GM12891 (cell line): Measurements from ENCODE around the gene NSD1.

Experiments used
- POLR2A ChIP-seq: IDR thresholded peaks from 2 replicates; pipeline ENCODE4 v1.6.1; 2011; ENCODE audit warnings: low read depth, low read length, control low read depth
- TAF1 ChIP-seq: IDR thresholded peaks from 2 replicates; pipeline ENCODE4 v1.6.1; 2011; ENCODE audit warnings: low read depth, low read length, control low read depth

- no peak for TF ChIP-seq TAF1
- no peak for TF ChIP-seq POLR2A
Observed at GRCh38 chr5:177312649-177313181, 179.1 kb downstream of the NSD1 start.
